ENCODE results near the gene NDUFB6.

DNA sequence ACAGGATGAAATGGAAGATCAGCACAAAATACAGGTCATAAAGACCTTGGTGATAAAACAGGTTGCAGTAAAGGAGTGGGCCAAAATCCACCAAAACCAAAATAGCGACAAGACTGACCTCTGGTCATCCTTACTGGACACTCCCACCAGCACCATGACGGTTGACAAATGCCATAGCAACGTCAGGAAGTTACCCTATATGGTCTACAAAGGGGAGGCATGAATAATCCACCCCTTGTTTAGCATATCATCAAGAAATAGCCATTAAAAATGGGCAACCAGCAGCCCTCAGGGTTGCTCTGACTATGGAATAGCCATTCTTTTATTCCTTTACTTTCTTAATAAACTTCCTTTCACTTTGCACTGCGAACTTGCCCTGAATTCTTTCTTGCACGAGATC lies 6.0 kb upstream of the NDUFB6 start:
- TF ChIP-seq, protein P1, sequence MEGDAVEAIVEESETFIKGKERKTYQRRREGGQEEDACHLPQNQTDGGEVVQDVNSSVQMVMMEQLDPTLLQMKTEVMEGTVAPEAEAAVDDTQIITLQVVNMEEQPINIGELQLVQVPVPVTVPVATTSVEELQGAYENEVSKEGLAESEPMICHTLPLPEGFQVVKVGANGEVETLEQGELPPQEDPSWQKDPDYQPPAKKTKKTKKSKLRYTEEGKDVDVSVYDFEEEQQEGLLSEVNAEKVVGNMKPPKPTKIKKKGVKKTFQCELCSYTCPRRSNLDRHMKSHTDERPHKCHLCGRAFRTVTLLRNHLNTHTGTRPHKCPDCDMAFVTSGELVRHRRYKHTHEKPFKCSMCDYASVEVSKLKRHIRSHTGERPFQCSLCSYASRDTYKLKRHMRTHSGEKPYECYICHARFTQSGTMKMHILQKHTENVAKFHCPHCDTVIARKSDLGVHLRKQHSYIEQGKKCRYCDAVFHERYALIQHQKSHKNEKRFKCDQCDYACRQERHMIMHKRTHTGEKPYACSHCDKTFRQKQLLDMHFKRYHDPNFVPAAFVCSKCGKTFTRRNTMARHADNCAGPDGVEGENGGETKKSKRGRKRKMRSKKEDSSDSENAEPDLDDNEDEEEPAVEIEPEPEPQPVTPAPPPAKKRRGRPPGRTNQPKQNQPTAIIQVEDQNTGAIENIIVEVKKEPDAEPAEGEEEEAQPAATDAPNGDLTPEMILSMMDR (IDR thresholded peaks at IDR 0.05; ENCODE audit: low read depth, low read length, poor library complexity, severe bottlenecking): no peak
- no peak for TF ChIP-seq EZH2phosphoT487 (IDR thresholded peaks at IDR 0.05; ENCODE audit: borderline replicate concordance, low read length)
